ENCODE data around the gene ADAMTS12. TPM values are rescaled to one million over a fixed set of nuclear protein-coding genes. Genes with fewer than 3 reads are reported as not detected.

ADAMTS12 gene
- total RNA-seq, 4 donors from 2014 or later = 0.49 to 3.1 (median 2.5) TPM

GRCh38 chr5:33931136-33931535 lies 39.3 kb upstream of the ADAMTS12 start:
- DNase-seq (no peak), ATAC-seq (no peak)
- peaks cover 0 to under 1% of the 10 kb centered on the region in 2 donors for H3K4me1 ChIP-seq
- in situ Hi-C loops (cut with MboI; ENCODE audit: low sequenced_read_pairs in 4 of 4) = loop anchor here in 2 of 4 donors (25.0 kb wide), 1 partner anchor 494 kb away; the partner anchor contains the start of gene TARS1 (in 2 of the 2)
- no peaks in the 10 kb centered on the region for H3K9me3 ChIP-seq
- H3K27me3 ChIP-seq = peaks cover 8 to 11% (median 9%) of the 10 kb centered on the region in 3 donors
- no peak overlapping the region for H3K27ac ChIP-seq
- intact Hi-C loops (cut with DNase I; ENCODE audit: low total_unique reads) = no loop called here
- no peak overlapping the region for H3K4me3 ChIP-seq
- no peaks in the 10 kb centered on the region for H3K36me3 ChIP-seq
- TF ChIP-seq, protein P1, sequence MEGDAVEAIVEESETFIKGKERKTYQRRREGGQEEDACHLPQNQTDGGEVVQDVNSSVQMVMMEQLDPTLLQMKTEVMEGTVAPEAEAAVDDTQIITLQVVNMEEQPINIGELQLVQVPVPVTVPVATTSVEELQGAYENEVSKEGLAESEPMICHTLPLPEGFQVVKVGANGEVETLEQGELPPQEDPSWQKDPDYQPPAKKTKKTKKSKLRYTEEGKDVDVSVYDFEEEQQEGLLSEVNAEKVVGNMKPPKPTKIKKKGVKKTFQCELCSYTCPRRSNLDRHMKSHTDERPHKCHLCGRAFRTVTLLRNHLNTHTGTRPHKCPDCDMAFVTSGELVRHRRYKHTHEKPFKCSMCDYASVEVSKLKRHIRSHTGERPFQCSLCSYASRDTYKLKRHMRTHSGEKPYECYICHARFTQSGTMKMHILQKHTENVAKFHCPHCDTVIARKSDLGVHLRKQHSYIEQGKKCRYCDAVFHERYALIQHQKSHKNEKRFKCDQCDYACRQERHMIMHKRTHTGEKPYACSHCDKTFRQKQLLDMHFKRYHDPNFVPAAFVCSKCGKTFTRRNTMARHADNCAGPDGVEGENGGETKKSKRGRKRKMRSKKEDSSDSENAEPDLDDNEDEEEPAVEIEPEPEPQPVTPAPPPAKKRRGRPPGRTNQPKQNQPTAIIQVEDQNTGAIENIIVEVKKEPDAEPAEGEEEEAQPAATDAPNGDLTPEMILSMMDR (IDR thresholded peaks at IDR 0.05 in 4 of 5, conservative IDR thresholded peaks at IDR 0.05 in 1 of 5) = no peak
- TF ChIP-seq POLR2A (IDR thresholded peaks at IDR 0.05) = no peak

GRCh38 chr5:33929925-33930690 lies 38.3 kb upstream of the ADAMTS12 start:
- Histone ChIP-seq H3K36me3 (no peaks in the 10 kb centered on the region), H3K4me3 (no peak overlapping the region), H3K27me3 (peaks cover under 1 to 5% (median under 1%) of the 10 kb centered on the region in 3 donors), H3K27ac (no peak overlapping the region), H3K9me3 (no peaks in the 10 kb centered on the region), H3K4me1 (no peaks in the 10 kb centered on the region)
- intact Hi-C loops (cut with DNase I; ENCODE audit: low total_unique reads) (no loop called here), in situ Hi-C loops (cut with MboI; ENCODE audit: low sequenced_read_pairs in 4 of 4) (loop anchor here in 2 of 4 donors (25.0 kb wide), 1 partner anchor 493 kb away; the partner anchor contains the start of gene TARS1 (in 2 of the 2))
- DNase-seq = no peak
- ATAC-seq = no peak
- TF ChIP-seq, protein P1 (IDR thresholded peaks at IDR 0.05 in 4 of 5, conservative IDR thresholded peaks at IDR 0.05 in 1 of 5) = no peak
- TF ChIP-seq POLR2A (IDR thresholded peaks at IDR 0.05) = no peak

DNA sequence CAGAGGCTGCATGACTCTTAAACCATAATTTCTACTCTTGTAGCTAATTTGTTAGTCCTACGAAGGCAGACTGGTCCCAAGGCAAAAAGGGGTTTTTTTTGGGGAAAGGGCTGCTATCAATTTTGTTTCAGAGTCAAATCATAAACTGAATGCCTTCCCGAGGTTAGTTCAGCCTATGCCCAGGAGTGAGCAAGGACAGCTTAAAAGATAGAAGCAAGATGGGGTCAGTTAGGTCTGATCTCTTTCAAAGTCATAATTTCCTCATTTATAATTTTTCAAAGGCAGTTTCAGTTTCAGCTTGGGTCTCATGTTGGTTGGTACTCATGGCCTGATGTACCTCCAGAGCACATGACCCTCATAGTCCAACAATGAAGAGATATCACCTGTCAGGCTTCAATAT lies 36.5 kb upstream of the ADAMTS12 start:
- in situ Hi-C loops (cut with MboI; ENCODE audit: low sequenced_read_pairs in 4 of 4) = loop anchor here in 2 of 4 donors (25.0 kb wide), 1 partner anchor 491 kb away; the partner anchor contains the start of gene TARS1 (in 2 of the 2)
- DNase-seq = no peak
- H3K27me3 ChIP-seq = peaks cover 0 to 2% (median 0%) of the 10 kb centered on the region in 3 donors
- no peak for ATAC-seq
- no peaks in the 10 kb centered on the region for H3K36me3 ChIP-seq
- H3K4me1 ChIP-seq = no peaks in the 10 kb centered on the region
- no peaks in the 10 kb centered on the region for H3K9me3 ChIP-seq
- H3K4me3 ChIP-seq = no peak overlapping the region
- no peak for TF ChIP-seq POLR2A (IDR thresholded peaks at IDR 0.05)
- TF ChIP-seq, protein P1 (IDR thresholded peaks at IDR 0.05 in 4 of 5, conservative IDR thresholded peaks at IDR 0.05 in 1 of 5) = no peak
- H3K27ac ChIP-seq = no peak overlapping the region
- intact Hi-C loops (cut with DNase I; ENCODE audit: low total_unique reads) = no loop called here

DNA sequence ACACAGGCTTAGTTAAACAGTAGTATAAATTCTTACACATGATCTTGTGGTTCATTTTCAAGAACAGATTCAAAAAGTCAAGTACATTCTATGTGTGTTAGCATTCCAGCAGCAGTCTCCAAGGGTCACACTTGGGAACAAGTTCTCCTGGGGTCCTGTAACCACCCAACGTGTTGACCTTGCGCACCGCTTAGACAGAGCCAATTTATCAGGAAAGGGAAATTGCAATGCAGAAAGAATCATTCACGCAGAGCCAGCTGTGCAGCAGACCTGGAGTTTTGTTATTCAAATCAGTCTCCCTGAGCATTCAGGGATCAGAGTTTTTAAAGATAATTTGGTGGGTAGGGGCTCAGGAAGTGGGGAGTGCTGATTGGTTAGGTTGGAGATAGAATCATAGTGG lies 35.9 kb upstream of the ADAMTS12 start:
- Histone ChIP-seq H3K4me1 (no peaks in the 10 kb centered on the region), H3K36me3 (no peaks in the 10 kb centered on the region), H3K9me3 (no peaks in the 10 kb centered on the region), H3K27ac (no peak overlapping the region), H3K27me3 (peaks cover 0 to 2% (median 0%) of the 10 kb centered on the region in 3 donors), H3K4me3 (no peak overlapping the region)
- TF ChIP-seq POLR2A (IDR thresholded peaks at IDR 0.05) = no peak
- TF ChIP-seq, protein P1 (IDR thresholded peaks at IDR 0.05 in 4 of 5, conservative IDR thresholded peaks at IDR 0.05 in 1 of 5) = no peak
- intact Hi-C loops (cut with DNase I; ENCODE audit: low total_unique reads) = no loop called here
- DNase-seq (no peak), ATAC-seq (no peak)
- in situ Hi-C loops (cut with MboI; ENCODE audit: low sequenced_read_pairs in 4 of 4) = loop anchor here in 2 of 4 donors (25.0 kb wide), 1 partner anchor 490 kb away; the partner anchor contains the start of gene TARS1 (in 2 of the 2)
